Cerebellar nuclear complex (tissue), 1 donor: Measurements from ENCODE around the gene ENDOU.

ENCODE experiments used
- DNase-seq, 2 experiments: peaks; one replicate each; lab custom pipeline; 2025; lab: John Stamatoyannopoulos, UW

The ENDOU gene

DNA sequence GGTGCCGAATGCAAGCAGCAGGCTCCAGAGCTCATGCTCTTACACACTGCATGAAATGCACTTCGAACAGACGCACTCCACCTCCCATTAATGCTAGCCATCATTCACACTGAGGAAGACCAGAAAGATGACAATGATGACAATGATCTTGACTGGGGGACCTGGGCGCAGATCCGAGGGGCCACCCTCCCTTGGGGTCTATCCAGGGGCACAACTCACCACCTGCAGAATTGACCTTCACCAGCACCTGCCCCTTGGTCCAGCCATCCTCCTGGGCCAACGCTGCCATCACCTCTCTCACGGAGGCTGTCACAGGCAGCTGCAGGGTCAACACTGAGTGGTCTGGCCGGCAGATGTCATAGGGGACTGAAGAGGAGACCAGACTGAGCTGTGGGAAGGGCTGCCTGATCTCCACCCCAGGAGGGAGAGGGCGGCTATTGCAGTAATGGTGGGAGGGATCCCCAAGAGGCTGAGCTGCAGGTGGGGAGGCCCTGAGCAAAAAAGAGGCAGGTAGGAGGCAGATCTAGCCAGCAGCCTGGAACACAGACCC lies 18.1 kb upstream of the ENDOU start:
- DNase-seq: no peak

DNA sequence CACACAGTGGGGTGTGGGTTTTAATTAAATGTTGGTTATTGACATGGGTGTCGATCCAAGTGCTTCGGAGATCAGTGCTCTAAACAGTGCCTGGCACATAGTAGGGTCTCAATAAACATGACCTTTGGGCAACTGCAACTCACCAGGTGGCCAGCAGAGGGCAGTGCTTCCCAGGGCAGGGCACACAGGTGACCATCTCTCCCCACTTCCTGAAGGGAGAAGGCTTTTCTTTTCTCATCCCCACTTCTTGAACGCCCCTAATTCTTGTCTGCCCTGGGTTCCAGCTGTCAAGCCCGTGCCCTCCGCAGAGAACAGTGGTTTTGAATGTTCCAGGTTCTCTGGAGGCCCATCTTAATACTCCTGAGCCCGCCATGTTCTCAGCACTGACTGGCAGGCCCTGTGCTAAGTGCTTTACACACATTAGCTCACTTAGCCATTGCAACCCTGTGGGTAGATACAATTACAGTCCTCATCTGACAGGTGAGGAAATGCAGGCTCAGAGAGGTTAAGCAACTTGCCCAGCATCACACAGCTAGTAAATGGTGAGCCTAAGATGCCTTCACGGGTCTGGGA lies 17.0 kb upstream of the ENDOU start:
- DNase-seq: no peak

DNA sequence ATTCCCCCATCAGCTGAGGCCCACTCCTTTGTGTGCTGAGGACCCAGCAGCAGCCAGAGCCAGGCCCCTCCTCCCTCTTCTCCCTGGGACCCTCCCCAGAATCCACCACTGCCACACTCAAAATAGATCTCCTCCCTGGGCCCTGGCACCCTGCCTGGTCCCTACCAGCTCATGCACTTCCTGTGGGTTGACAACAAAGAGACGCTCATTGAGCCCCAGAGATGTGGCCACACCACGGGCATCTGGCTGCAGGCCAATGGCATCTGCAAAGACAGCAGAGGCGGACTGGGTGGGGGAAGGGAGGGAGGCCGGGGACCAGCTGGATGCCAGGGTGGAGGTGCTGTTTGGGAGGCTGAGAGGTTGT lies 16.0 kb upstream of the ENDOU start:
- DNase-seq: no peak

DNA sequence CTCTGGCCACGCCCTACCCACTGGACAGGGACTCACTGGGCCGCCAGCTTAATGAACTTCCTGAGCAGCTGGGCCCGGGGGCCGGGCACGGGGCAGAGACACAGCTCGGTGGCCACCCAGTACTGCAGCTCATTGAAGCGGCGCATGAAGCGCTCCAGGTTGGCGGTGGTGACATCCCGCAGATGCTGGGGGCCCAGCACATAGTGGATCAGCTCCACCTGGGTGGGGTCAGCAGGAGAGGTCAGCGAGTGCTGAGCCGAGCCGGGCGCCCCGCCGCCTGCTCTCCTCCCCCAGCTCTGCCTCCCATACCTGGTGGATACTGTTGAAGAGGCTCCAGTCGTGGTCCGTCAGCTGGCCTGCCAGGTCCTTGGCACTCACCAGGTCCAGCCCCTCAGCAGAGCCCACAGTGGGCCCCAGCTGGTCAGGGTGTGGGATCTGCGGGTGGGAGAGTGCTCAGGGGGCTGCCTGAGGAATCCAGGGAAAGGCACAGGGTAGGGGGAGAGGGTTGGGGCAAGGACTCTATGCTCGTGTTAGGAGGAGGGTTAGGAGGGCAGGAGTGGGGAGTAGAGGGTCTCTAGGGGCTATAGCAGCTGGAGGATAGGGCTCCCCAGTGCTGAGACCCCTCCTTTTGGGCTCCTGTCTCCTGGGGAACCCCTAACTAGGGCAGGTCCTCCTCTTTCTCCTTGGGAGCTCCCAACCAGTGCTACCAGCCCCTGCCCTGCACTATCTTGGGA lies 15.5 kb upstream of the ENDOU start:
- DNase-seq: no peak

DNA sequence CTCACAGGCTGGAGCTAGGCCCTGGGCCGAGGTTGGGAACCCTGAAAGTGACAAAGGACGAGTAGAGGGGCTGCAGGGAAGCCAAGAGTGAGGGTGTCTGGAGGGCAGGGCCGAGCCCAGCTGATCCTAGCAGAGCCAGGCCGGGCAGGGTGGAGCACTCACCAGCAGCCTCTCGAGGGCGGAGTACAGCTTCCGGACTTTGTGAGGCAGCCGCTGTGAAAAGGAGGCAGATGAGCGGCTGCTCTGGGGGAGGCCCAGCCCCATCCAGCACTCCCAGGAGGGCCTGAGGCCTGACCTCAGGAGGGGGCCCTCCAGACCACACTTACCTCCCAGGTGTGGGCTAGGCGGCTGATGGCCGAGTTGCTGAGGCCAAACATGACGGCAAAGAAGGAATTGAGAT lies 14.7 kb upstream of the ENDOU start:
- DNase-seq: no peak

DNA sequence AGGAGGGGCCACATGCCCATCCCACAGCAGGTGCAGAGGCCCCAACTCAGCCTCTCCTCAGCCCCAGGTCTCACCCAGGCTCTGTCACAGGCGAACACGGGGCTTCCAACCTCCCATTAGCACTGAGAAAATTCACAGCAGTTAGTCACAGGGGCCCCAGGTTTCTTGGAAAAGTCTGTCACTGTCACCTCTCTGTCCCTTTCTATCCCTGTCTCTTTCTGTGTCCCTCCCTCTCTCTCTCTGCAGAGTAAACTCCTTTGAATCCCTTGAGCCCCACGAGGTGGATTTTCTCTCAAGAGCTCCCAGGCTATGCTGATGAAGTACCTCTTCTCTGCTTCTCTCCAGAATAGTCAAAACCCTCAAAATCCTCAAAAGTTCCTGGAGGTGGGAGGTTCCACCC lies 14.0 kb upstream of the ENDOU start:
- no peak for DNase-seq

DNA sequence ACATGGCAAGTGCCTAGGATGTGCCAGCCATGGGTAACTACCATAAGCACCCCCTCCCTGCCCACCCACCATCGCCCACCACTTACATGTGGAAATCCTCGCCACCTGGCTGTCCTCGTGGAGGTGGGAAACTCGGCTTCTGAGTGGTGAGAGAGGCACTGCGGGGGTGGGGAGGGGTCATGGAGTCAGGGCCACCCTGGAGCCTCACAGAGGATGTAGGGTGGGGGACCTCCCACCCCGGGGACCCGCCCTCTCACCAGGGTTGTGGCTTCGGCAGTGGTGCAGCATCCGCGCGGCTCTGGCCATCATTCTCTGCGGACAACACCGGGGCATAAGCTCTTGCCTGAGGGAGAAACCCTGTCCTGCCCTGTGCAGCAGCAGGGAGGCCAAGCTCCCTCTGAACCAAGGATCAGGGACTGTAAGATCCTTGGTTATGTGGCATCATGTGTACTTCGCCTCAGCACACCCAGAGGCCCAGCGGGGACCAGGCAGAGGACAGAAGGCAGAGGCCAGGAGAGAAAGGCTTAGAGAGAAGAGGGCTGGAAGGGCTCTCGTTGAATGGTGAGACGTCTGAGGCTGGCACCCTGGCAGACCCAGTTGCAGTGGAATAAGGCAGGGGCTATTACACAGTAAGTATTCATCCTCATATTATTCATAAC lies 12.8 kb upstream of the ENDOU start:
- DNase-seq: no peak

DNA sequence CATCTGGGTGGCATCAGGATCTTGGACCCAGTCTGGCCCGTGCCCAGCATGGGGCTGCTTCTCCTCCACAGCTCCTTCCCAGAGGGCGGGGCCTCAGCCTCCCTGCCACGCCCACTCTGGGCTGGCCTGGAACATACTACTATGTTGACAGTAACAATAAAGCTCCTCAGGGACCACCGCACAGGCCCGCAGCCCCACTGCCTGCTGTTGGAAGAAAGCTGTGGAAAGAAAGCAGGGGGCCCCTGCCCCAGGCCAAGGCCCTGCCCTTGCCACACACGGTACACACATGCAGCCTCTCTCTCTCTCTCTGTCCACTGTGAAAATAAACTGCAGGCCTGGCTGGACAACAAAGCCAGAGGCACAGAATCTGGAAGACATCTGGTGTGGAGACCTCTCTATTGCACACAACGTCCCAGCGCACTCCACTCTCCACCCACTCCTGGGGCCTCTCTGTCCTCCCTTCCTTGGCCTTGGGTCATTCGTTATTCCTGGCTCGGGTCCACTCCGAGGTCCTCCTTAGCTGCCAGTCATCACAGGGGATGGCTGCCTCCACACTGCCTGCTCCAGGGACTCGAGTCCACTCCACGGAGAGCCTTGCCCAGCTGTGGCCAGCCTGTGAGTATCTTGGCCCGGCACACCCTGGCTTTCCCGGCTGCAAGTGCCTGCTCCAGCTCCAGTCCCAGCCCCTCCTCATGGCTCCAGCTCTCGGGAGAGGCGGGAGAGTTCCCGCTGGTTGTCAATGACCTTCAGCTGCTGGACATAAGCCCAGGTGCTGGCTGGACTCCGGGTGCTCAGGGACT lies 11.8 kb upstream of the ENDOU start:
- no peak for DNase-seq

DNA sequence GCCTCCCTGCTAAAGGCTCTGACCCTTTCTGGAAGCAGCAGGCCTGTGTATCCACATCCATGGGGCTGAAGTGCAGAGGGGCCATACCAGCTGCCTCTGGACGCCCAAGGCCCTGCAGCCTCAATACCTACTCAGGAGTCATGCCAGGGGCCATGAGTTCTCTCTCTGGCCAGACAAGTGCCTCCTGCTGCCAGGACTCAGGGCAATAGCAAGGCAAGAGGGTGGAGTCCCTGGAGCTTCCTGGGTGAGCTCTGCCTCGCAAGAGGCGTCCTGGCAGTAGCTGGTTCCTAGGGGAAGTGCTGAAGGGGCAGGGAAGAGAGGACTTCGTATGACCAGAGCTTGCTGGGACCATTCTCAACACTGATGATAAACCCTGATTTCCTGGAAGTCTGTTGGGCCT lies 10.9 kb upstream of the ENDOU start:
- DNase-seq: no peak

DNA sequence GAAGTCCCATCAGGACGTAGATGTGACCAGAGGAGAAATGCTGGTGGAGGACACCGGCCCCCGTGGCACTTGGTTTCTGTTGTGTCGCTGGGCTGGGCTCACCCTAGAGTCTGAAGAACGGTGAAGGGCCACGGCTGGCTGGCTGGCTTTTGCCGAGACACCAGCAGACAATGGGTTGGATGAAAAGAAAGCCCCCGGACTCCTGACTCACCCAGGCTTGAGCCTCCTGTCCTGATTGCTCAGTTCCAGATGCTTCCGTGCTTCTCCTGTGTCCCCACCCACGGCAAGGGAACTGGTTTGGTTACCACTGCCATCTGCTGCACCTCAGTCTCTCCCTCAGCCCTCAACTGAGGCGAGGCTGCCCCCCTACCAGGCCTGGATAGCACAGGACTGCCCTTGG lies 10.4 kb upstream of the ENDOU start:
- no peak for DNase-seq

DNA sequence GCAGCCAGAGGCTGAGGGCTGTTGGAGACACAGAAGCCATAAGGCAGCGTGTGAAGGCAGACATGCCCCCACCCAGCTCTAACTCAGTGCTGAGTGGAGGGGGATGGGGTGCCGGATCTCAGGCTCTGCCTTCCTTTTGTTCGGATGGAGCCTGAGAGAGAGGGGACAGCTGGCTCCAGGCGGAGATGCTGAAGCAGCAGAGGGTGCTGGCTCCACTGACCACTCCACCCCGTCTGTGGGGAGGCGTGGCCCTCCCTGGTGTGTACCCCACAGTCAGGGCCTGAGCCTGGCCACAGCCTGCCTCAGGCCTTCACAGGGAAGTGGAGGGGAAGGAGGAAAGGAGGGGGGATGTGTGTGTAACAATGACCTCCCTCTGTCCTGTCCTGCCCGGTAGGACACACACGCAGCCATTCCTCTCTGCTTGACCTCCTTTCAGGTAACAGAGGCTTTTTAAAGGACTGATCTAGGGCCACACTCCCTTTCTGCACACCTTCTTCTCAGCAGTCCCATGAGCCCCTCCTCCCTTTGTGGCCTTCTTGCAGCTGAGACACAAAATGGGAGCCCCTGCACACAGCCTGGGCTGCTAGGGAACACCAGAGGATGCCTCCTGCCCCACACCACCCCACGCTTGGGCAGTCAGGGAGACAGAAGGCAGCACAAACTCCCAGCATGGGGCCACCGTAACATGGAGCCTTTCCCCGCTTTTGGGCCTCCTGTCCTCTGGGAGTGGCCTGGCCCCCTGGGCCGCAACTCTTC lies 9.6 kb upstream of the ENDOU start:
- no peak for DNase-seq

DNA sequence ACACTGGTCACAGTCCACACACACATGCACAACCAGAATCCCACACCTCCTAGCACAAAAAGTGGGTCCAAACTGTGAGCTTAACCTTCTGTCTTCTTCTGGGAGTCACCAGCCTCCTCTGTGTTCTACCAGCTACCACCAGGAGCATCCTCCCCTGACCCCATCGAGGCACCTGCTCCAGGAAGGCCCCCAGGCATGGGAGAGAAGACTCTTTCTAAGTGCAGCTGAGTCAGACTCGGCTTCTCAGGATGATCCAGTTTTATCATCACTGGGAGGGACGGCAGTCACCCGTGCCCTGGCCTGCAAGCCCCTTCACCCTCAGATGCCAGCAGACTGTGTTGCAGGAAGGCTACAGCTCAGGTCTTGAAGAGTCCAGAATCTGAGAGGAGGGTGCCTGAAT lies 7.9 kb upstream of the ENDOU start:
- no peak for DNase-seq

DNA sequence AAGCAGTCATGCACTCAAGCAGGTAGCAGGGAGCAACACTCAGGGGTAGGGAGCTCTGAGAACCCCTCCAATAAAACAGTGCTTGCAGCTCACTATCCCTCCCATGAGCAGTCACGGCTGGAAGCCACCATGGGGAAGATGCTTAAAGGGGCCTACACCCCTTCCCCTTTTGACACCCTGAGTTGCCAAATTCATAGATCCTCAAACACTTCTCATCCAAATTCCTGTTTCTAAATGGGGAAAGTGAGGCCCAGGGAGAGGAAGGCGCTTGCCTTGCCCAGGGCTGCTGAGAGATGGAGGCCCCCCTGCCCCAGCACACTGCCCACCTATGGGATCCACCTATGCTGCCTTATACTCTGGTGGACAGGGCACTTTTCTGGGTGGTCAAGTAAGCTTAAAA lies 7.2 kb upstream of the ENDOU start:
- DNase-seq: no peak

DNA sequence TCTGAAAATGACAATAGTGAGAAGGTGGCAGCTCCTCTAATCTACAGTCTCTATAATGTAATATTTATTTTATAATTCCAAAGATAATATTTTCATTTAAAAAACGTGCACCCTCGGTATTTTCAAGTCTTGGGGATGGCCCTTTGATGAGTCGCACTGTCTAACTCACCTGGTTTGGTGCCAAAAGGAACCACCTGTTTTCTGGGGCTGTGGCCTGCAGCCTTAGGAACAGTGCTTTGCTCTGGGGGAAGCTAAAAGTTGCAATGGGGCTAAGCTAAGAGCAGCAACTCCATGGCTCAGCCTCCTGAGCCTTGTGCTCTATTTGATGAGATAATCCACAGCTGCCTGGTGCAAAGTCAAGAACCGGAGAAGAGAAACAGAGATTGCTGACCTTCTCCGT lies 6.4 kb upstream of the ENDOU start:
- no peak for DNase-seq

DNA sequence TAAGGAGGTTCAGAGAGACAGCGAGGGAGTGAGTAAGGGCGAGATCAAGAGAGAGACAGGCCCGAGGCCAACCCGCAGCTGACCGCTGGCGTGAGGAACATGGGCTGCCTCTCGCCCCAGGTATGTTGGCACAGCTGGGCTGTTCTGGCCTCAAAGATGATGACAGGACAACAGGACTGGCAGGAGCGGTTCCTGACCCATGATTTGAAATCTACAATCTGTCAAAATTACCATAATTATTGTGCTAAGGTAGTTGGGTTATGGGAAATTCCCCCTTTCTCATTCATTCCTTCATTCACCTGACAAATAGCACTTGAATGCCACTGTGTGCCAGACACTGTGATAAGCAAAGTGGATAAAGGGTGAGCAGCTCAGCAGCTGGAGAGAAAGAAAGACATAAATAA lies 5.1 kb upstream of the ENDOU start:
- no peak for DNase-seq

DNA sequence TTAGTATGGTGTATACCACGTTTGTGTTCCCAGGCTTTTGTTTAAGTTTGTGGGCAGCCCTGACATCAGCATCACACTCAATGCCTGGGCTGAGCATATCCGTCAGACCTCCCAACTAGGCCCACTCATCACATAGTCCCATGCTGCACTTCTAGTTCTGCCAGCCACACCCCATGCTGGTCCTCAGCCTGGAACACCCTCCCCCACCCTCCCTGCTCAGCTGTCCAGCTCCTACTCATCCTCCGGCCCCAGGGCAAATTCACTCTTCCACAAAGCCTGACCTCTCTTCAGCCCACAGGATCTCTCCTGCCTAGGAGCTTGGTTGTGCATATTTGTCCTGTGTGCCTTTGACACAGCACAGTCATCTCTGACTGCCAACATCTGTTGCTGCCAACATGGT lies 3.9 kb upstream of the ENDOU start:
- no peak for DNase-seq

DNA sequence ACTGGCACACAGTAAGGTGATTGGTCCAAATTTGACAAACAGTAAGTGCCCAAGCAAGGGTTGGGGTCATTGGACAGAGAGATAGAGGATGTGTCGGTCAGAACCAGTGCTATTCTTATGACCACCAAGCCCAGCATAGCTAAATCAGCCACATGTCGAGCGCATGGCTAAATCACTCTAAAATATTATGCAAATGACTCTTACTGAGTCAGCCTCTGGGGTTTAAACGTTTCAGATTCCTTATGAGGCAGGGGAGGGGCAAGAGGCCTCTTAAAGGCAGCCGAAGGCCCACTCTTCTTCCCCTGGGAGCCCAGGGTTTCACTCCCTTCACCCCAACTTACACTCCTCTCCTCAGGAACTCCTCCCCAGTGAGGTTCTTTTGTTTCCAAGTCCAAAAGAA lies 603 bp upstream of the ENDOU start:
- no peak for DNase-seq

DNA sequence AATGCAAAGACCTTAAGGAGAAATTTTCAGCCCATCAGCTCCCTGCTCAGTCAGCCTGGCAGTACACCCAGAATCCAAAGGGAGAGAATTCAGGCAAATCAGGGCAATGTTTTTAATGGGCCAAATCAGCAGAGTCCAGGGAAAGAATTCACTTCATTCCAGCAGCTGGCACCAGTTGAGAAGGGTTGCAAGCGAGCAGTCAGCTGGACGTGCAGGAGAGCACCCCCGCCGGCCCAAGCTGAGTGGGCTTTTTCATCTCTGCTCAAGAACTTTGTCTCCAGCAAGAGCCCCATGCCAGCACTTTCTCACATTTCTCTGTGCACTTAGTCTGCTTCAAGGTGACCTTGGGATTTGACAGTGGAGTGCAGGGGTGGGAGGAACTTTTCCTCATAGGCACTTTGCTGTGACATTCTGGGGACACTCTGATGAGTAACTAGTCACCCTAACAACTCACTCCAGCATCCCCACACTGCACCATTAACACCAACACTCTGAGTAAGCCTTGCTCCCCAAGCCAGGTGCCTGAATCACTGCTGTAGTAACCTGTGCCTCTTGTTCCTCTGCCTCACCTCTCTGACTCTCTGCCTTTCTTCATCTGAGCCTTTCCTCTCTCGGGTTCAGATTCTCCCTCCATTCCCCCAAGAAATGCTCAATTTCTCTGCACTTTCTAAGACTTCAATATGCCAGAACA lies 2.2 kb downstream of the ENDOU start:
- DNase-seq: no peak

DNA sequence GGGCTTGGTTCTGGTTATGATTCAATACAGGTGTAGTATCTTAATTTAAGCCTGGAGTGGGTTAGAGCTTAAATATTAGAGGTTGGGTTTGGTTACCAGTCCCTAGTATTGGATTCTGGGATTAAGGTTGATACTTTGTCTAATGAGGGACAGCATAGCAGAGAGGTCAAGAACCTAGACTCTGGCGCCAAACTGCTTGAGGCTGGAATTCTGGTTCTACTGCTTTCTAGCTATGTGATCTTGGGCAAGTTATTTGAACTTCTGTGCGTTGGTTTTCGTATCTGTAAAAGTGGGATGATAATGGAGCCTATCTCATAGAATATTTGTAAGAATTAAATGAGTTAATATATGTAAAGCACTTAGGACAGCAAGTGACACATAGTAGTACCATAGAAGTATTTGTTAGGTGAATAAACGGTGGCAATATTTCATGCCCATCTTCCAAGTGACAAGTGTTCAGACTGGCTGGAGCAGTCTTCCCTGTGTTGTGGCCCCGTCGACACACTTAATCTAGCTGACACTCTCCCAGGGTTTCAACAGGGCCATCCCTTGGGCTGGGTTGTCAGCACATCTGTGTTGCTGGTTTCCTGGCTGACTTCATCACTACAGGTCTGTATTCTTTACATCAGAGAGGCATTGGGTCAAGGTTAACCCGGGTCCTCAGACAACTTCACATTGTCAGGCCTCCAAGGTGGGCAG lies 3.0 kb downstream of the ENDOU start:
- DNase-seq: no peak

DNA sequence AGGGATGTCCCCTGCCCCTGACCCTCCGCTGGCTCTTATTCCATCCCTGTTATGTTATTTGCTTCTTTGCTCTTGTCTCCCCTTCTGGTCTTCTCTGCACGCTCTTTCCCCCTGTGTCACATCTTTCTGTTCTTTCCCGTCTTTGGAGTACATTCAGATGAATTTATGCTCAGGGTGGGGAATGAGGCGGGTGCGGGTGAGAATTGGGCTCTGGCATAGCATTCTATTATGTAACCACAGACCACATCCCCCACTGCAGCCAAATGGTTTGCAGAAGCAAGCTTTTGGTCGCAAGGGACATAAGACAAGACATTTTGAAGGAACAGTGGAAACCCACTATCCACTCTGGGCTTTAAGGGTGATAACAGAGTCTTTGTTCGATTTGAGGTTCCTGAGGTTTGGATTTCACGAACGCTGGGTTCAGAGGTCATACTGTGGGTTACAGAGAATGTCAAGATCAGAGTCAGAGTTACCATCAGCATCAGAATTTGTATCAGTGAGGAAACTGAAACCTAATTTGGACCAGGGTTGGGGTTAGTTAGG lies 3.8 kb downstream of the ENDOU start:
- no peak for DNase-seq
